GM19455 (cell line): ENCODE measurements around the gene MTA3.
A peak's percentile ranks its signal among the peaks of the same experiment; 100 is the strongest.

ENCODE experiments used
- ATAC-seq: cut with Tn5 transposase; IDR thresholded peaks from one replicate; pipeline ENCODE4 v1.9.1; 2021; ENCODE audit not compliant: unreplicated experiment

The MTA3 gene

DNA sequence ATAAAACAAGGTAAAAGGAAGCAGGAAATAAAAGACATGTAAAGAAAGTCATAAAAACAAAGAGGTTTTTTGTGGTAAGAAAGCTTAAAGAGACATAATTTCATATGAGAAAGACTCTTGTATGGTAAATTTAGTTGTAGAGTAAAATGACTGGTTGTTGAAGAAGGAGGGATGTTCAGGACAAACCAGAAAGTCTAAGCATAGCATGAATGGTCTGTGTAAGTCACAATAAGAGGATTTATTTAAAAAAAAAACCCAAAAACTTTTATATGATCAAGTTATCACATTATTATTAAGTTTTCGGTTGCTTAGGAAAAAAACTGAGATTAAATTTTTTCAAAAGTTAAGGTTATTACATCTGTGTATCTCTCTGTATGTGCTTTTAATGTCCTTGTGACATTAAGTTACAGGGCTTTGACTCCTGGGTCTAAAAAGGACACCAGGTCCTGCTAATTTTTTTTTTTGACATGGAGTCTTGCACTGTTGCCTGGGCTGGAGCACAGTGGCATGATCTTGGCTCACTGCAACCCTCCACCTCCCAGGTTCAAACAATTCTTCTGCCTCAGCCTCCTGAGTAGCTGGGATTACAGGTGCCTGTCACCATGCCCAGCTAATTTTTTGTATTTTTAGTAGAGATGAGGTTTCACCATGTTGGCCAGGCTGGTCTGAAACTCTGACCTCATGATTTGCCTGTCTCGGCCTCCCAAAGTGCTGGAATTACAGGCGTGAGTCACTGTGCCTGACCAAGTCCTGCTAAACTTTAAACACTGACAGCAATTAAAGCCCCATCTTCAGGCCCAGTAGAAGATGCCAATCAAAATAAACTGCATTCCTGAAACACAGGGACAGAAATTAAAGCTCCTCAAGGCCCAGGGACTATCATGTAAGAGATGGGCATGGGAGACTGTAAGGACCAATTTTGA is 209.7 kb downstream of the MTA3 start:
- no peak for ATAC-seq

DNA sequence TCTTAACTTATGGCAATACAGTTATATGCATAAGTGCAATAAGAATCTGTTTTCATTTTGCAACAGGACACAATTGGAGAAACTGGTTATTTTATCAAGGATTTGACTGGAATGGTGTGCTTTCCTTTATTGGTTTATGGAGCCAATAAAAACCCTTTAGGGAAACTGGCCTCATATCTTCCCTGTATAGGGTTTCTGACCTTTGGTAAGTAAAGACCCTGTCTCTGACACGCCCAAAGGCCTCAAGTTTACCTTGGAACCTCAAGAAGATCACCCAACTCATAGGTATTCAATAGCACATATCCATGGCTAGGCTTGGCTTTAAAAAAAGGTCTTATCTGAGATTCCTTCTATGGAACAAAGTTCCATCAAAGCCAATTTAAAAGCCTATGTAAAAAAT is 212.7 kb downstream of the MTA3 start:
- no peak for ATAC-seq

DNA sequence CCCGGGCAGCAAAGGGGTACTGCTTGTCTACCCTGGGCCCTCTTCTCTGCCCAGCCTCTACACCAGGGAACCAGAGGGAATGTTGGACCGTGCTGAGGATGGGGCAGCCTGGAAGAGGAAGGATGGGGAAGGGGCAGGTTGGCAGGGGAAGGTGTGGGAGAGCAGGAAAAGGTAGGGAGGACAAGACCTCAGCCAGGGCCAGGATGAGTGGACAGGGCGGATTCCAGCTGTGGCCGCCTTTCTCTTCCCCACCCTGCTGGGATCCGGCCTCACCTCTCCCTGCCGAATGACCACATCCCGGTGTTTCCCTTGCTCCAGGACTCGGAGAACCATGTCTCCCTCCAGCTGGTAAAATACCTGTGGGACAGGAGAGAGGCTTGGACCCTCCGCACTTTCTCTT is 215.1 kb downstream of the MTA3 start:
- no peak for ATAC-seq

DNA sequence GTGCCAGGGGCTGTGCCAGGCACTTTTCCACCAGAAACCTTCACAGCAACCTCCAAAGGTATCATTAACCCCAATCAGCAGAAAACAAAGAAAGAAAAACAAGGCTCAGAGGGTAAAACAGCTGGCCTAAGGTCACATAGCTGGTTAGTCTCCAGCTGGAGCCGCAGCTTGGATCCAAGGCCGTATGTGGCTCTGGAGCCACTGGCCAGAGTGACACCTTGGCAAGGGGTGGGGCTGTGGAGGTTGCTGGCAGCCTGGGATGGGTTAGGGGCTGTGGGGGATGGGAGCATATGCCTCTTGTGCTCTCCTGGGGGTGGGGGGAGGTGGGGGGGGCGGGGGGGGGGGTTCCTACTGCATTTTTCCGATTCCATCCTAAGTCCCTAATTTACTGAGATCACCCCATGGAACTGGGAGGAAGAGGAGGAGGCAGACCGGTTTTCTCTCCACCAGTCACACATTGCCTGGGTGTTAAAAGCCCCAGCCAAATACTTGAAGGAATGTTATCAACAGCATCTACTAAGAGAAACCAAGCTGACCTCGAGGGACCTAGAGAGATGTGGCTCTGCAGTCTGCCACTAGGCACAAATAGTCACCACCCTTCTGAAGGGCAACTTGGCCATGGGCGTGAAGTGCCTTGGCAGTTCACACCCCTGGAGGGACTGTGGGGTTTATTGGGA is 215.9 kb downstream of the MTA3 start:
- ATAC-seq = no peak

DNA sequence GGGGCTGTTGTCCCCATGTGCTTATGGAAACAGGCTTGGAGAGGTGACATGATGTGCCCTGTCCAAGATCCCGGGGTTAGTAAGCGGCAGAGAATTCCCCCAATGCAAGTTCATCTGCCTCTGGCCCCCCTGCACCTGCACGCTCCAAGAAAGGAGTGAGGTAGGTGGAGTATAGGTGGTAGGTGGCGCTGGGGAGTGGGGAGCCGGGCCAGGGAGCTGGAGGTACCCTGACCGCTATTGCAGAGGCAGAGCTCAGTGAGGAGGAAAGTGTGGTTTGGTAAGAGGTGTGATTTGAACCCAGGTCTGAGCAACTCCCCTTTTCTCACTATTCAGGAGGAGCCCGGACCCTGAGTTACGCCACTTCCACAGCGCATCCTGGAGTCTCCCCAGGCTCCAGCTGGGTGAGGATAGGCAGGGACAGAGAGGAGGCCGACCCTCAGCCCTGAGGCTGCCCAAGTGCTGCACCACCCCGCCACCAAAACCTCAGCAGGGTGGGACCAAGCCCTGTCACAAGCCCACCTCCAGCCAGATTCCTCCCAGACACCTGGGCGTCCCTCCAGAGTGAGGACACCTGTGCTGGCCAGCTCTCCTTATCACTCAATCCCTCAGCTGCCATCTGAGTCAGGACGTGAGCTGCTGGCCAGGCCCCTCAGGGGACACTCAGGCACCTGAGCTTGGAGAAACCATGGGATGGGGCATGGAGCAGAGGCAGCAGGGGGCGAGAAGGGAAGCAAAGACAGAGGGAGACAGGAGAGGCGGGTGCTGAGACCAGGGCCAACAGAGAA is 218.3 kb downstream of the MTA3 start:
- no peak for ATAC-seq

DNA sequence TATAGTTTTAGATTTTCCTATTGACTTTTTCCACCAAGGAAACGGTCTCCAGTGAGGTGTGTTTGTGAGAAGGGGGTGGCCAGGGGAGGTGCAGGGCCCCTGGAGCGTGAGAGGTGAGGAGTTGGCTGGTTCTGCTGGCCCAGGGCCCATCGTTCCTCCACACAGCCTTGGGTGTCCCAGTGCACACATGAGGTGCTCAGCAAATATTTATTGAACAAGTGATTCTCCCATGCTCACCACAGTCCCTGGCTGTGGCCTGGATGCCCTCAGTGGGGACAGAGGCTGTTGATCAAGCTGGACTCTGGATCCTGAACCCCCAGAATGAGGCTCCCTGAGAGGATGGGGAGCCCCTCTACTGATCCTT is 219.0 kb downstream of the MTA3 start:
- no peak for ATAC-seq

DNA sequence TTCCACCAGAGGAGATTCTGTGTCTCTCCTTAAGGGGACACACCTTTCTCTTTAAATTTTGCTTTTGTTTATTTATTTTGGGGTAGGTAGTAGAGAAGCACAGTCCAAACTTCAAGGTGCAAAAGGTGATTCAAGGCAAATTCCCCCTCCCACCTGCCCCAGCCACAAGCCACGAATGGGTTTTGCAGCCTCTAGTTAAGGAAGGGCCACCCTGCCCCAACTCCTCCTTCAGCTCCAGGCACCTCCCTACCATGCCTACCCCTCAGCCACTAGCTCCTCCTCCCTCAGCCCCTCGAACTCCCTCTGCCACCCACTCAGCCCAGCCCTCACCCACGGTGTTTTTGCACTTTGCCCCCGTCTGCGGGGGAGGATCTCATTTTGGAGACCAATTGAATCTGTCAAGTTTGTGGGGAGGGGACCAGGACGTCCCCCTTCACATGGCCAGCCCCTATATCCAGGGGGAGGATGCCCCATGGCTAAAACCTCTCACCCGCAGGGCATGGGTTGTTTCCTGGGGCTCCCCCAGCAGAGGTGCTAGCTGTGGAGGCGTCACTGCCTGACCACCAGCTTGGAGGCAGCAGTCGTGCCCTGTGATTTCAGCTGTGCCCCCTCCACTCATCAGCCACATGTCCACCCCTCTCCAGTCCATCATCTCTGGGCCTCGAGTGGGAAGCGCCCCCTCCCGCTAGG is 219.5 kb downstream of the MTA3 start:
- no peak for ATAC-seq

DNA sequence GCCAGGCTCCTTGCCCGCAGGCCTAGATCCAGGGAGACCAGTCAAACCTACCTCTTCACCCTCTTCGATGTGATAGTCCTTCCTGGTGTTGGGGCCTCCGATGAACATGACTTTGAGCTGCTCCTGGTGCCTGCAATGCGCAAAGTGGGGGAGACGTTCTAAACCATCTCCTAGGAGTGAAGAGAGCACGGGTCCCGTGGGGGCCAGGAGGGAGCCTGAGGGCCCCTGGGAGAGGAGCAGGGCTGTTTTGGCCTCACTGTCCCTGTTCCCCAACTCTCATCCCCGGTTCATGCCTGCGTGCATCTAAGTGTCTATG is 220.0 kb downstream of the MTA3 start:
- ATAC-seq = no peak

DNA sequence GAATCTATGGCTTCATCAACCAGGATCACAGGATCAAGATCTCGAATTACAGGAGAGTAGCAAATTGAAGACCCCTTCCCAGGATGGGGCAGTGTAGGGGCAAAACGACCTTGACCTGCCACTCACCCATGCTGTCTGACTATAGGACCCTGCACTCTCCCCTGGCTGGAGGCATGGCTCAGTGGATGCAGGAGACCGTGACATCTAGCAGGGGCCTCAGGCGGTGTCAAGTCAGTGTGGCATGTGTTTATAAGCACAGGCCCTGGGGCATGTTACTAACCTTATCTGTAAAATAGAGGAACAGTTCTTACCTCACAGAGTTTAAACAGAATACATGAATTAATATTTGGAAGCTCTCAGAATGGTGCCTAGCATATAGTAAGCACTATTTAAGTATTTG is 220.4 kb downstream of the MTA3 start:
- no peak for ATAC-seq

DNA sequence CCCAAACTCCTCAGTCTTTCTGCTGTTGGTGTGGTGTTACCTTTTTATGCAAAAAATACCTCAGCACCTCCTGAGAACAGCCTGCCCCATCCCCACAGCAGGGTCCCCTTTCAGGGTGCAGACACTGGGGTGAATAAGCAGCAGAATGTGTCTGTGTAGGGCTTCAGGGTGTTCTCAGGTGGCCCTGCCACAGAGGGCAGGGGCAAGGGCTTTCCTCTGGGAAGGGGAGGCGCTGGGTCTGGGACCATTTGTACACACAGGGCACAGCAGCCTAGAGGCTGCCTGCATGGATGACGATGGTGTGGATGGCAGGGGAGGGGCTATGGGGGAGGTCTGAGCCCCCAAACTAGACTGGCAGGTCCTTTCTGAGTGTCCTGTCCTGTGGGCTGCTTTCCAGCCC is 221.3 kb downstream of the MTA3 start:
- no peak for ATAC-seq

DNA sequence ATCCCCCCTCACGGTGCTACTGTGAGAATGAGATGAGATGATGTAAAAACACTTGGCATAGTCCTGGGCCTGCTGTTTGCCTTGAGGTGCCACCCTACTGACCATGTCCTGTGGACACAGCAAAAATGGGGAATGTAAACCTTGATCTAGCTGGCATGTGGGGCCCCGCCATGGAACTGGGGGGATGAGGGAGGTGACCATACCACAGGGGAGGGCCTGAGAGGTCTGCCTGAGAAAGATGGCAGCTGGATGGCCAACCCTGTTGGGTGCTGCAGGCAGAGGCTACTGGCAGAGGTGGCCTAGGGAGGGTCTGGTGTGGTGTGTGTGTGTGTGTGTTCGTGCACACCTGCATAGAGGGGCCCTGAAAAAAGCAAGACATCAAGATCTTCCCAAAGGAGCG is 223.2 kb downstream of the MTA3 start:
- no peak for ATAC-seq

DNA sequence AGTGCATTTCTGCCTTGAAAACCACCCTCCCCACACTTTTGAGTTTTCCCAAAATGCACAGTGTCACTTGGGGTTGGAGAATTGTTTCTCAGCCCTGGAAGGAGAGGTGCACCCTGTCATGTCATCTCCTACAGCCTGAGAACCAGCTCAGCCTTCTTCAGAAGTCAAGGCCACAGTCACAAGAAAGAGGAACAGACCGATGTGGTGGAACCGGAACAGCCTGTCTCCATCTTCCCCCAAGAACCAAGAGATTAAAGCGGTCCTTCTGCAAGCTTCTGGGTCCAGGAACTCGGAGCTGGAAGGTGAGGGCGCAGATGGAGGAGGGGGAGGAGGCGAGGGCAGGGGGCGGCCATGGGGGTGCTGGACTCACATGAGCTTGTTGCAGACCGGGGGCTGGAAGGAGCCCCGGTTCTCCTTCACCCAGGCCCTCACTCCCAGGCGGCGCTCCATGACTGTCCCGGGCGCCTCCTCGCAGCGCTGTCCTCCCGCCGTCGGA is 223.7 kb downstream of the MTA3 start:
- peak; percentile 28 for ATAC-seq

DNA sequence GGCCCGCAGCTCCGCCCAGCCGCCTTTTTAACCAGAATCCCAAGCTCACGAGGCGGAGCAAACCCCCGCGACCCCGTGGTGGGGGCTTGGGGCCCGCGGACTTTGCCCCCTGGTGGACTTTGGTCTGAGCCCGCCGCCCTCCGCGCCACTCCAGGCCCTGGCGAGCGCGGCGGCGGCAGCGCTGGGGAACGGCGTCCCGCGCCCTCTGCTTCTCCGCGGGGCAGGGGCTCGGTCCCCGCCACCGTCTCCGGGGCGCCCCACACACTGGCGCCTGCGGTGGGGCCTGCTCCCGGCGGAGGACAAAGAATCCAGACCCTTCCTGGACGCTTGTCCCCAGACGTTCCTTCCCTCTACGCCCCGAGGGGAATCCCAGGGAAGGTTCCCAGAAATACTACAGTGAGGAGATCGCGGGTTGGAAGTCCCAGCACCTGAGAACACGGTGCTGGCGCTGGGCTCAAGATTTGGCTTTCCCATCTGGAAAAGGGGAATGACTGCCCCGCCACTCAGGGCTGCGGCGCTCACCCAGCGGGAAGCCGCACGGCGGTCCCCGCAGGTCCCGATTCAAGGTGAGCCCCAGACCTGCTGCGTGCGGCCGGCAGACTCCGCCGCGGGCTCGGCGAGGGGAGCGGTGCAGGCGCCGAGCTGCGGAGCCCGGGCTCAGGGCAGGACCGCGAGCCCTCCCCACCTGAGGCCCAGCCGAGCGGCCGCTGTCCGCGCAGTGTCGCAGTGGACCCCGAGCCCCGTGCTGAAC is 224.3 kb downstream of the MTA3 start, which contains the start of gene HAAO:
Gene HAAO, minus strand, starts transcription at position 1 of the 751 bp plus-strand sequence. CDS start 47 bp downstream, outside the sequence.
- ATAC-seq = peak; percentile 34

DNA sequence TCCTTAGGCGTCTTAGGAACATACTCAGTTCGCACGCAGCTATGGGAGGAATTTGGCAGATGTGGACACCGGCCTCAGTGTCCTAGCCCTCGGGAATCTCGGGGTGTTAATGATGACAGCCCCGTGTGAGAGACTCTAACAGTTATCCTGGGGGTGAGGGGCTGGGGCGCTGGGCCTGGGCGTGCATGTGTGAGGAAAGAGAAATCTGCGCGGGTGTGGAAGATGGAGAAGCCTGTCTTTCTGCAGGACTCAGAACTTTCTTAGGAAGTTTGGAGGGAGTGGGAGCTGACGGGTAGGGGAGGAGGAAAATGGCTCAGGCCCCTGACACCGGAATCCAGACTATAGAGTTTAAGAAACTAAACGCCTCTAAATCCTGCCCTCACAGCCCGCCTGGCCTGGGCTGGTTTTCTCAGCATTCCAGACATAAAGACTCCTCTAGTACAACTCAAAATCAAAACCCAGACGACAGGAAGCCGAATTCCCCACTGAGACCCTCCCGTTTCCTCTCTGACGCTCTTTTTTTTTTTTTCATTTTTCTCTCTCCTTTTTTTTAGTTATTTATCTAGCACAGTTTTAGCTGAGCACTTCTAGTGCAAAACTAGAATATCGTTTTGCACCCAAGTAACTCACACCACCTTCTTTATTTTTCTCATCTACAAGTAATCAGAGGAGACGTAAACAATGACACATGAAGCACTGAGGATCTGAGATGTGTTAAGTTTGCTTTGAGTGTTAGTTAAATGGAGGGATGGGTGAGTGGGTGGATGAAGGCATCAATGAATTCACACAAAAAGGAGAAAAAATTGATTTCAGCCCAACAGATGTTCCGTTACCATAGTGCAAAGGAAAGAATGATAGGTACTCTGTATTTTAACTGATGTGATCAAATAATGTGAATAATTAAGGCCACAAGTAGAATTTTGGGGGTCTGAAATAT is 225.2 kb downstream of the MTA3 start:
- peak; percentile 1 for ATAC-seq

DNA sequence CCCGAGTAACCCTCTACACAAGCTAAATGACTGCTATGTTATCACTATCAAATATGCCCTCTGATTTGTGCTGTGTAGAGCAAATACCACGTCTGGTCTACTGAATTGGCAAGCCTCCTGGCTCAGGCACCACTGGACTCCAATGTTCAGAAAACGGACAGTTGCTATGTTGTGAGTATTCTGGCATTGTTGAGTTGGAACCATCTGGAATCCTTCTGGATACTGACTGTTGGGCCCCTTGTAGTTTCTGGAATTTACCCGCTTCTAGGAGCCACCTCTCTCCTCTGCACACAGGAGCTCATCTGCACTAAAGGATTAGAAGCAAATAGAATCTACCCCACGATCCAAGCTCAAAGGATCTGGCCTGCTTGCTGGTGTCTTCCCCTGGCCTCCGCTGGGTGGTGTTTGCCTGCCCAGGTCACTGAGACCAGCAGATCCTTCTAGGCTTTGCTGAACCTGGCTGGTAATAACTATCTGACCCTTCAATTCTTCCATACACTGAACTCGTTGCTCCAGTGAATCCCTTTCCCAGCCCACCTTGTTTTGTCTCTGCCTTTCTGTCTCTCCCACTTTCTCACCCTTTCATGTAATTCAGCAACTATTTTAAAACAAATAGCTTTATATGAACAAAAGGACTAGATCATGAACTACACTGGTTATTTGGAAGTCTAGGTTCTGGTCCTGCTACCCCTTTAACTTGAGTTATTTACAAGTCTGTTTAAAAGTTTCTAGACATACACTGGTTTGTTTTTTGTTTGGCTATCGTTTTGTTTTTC is 226.0 kb downstream of the MTA3 start:
- peak; percentile 34 for ATAC-seq

DNA sequence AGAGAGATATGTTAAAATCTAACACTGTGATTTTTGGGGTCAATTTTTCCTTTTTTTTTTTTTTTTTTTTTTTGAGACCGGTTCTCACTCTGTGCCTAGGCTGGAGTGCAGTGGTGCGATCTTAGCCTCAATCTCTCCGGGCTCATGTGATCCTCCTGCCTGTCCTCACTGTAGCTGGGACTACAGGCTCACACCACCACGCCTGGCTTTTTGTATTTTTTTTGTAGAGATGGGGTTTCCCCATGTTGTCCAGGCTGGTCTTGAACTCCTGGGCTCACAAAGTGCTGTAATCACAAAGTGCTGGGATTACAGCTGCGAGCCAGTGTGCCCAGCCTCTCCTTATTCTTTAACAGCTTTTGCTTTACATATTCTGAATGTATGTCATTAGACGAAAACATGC is 226.8 kb downstream of the MTA3 start:
- no peak for ATAC-seq

DNA sequence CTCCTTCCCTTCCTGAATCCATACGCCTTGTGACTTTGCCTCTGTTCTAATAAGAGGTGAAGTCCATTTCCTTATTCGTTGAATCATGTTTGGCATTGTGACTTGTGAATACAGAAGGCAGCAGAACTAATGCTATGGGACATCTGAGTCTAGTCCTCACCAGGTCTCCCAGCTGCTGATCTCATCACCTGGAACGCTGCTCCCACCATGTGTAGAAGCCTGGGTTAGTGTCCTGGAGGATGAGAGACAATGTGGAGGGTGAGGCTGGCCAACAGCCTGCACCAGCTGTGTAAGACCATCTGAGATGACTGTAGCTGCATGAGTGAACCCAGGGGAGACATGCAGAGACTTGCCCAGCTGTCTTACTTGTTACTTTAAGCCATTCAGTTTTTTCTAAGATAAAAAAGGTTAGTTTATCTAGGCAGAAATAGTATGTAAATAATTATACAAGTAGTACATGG is 227.4 kb downstream of the MTA3 start:
- no peak for ATAC-seq
